IPS-NIHi11 (cell line): ENCODE measurements around the gene DOCK1.

ENCODE experiments used
- DNase-seq: peaks from one replicate; pipeline ENCODE4 v3.0.0; 2012; ENCODE audit warnings: mixed read lengths, low spot score

The DOCK1 gene

GRCh38 chr10:127356360-127356759 is 451.1 kb downstream of the DOCK1 start:
- DNase-seq, result no peak

- no peak for DNase-seq
Measured at GRCh38 chr10:127357265-127357664, 452.0 kb downstream of the DOCK1 start.

GRCh38 chr10:127358337-127358736 is 453.1 kb downstream of the DOCK1 start:
- no peak for DNase-seq

- no peak for DNase-seq
Measured at GRCh38 chr10:127364034-127364433, 458.8 kb downstream of the DOCK1 start.

- DNase-seq, result no peak
Measured at GRCh38 chr10:127368101-127368500, 462.9 kb downstream of the DOCK1 start.

GRCh38 chr10:127368929-127369328 is 463.7 kb downstream of the DOCK1 start:
- DNase-seq, result no peak

- DNase-seq, result no peak
Measured at GRCh38 chr10:127370601-127371000, 465.4 kb downstream of the DOCK1 start.

- DNase-seq, result no peak
Measured at GRCh38 chr10:127372361-127372760, 467.1 kb downstream of the DOCK1 start.

GRCh38 chr10:127374074-127374680 is 468.9 kb downstream of the DOCK1 start:
- no peak for DNase-seq

- no peak for DNase-seq
Measured at GRCh38 chr10:127374901-127375300, 469.7 kb downstream of the DOCK1 start.

GRCh38 chr10:127375461-127375860 is 470.2 kb downstream of the DOCK1 start:
- DNase-seq, result no peak

- no peak for DNase-seq
Measured at GRCh38 chr10:127376071-127376470, 470.8 kb downstream of the DOCK1 start.

GRCh38 chr10:127378628-127379027 is 473.4 kb downstream of the DOCK1 start:
- DNase-seq, result no peak

- DNase-seq, result no peak
Measured at GRCh38 chr10:127384532-127384931, 479.3 kb downstream of the DOCK1 start.

- no peak for DNase-seq
Measured at GRCh38 chr10:127385066-127385465, 479.8 kb downstream of the DOCK1 start.

- DNase-seq, result peak; percentile 52
Measured at GRCh38 chr10:127386606-127387327, 481.5 kb downstream of the DOCK1 start.

- no peak for DNase-seq
Measured at GRCh38 chr10:127391875-127392274, 486.6 kb downstream of the DOCK1 start.

- DNase-seq, result no peak
Measured at GRCh38 chr10:127392351-127393235, 487.4 kb downstream of the DOCK1 start.

GRCh38 chr10:127398140-127398970 is 493.1 kb downstream of the DOCK1 start:
- no peak for DNase-seq

- no peak for DNase-seq
Measured at GRCh38 chr10:127398971-127399365, 493.7 kb downstream of the DOCK1 start.

- DNase-seq, result no peak
Measured at GRCh38 chr10:127399668-127400067, 494.4 kb downstream of the DOCK1 start.

GRCh38 chr10:127400216-127400615 is 495.0 kb downstream of the DOCK1 start:
- DNase-seq, result no peak
